HL-60 (cell line): Measurements from ENCODE around the gene IL11.

ENCODE experiments used
- CTCF ChIP-seq: IDR thresholded peaks from one replicate; pipeline ENCODE4 v1.5.1; 2011; ENCODE audit warnings: low read length, control low read depth, inconsistent platforms; ENCODE audit not compliant: insufficient read depth
- GABPA ChIP-seq: IDR thresholded peaks from 2 replicates; pipeline ENCODE4 v1.6.1; 2012; ENCODE audit warnings: low read depth
- POLR2AphosphoS5 ChIP-seq: IDR thresholded peaks from 2 replicates; pipeline ENCODE4 v1.6.1; 2012; ENCODE audit warnings: low read depth
- REST ChIP-seq: IDR thresholded peaks from 2 replicates; pipeline ENCODE4 v1.6.1; 2012; ENCODE audit warnings: low read depth; ENCODE audit not compliant: insufficient replicate concordance

GRCh38 chr19:55376241-55376933, 6.1 kb upstream of the IL11 start, which contains the start of gene TMEM190:
- TF ChIP-seq CTCF, result no peak
- no peak for TF ChIP-seq POLR2AphosphoS5
- TF ChIP-seq GABPA, result no peak
- no peak for TF ChIP-seq REST
